ENCODE data around the gene UBL4B. TPM values are rescaled to one million over a fixed set of nuclear protein-coding genes. Genes with fewer than 3 reads are reported as not detected.

UBL4B gene
- total RNA-seq, 2 donors from 2014 or later, result not detected

DNA sequence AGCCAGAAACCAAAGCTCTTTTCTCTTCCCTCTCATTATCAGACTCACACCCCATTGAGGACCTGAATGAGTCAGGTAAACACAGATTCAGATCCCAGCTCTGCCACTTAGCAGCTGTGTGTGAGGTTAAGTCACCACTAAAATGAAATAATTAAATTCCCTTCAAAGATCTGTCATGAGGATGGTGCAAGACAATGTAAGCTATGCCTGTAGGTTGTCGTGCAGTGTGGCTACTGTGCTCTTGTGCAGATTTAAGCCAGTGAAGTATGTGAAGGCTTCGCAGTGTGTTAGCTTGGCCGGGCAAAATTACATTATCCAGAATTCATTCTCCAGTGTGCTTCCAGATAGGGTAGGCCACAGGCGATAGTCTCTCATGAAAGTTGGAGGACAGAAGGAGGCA, 13.6 kb downstream of the UBL4B start:
- Histone ChIP-seq H3K27ac (no peak overlapping the region), H3K9me3 (no peaks in the 10 kb centered on the region), H3K36me3 (replicated peaks in 1 of 2; ENCODE audit: insufficient read depth in 1 of 2, low read depth in 2 of 2) (no peaks in the 10 kb centered on the region), H3K27me3 (no peaks in the 10 kb centered on the region), H3K4me1 (peaks cover 6% of the 10 kb centered on the region), H3K4me3 (no peak overlapping the region)
- no peak for TF ChIP-seq POLR2A (IDR thresholded peaks at IDR 0.05)
- 93 to 97% methylated on average over 4 of the region's 4 CpGs for WGBS, 2 donors
- ATAC-seq (no peak), DNase-seq (no peak)
- intact Hi-C loops (cut with DNase I), result no loop called here

DNA sequence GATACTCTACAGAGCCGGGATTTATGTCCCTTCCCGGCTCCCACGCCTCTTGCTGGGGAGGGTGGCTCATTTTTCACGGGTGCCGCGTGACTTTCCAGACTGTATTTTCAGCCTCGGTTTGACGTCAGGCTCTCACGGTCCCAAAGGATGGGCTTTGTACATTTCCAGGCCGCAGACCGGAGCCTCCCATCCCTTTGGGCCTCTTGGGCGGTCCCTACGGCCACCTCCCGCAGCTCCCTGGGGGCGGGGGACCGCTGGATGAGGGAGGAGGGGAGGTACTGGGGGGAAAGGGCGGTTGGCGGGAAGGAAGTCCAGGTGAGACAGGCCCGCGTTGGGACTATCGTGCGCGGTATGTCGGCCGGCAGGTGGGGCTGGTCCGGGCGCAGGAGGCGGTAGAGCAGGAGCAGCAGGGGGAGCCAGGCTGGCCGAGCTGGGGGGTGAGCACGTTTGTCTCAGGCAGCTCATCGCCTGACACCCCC, 17.9 kb downstream of the UBL4B start:
- peaks cover 11% of the 10 kb centered on the region for H3K4me1 ChIP-seq
- H3K4me3 ChIP-seq, result no peak overlapping the region
- H3K27ac ChIP-seq, result no peak overlapping the region
- 4 to 12% methylated on average over 20 to 30 of the region's 31 CpGs for WGBS, 2 donors
- no peaks in the 10 kb centered on the region for H3K9me3 ChIP-seq
- intact Hi-C loops (cut with DNase I), result no loop called here
- ATAC-seq, result peak; percentile 47
- no peaks in the 10 kb centered on the region for H3K27me3 ChIP-seq
- H3K36me3 ChIP-seq (replicated peaks in 1 of 2; ENCODE audit: insufficient read depth in 1 of 2, low read depth in 2 of 2), result no peaks in the 10 kb centered on the region
- DNase-seq, result peak in 2 of 4 donors; percentile 36 to 38
- TF ChIP-seq POLR2A (IDR thresholded peaks at IDR 0.05), result no peak
- TF ChIP-seq, protein P1, sequence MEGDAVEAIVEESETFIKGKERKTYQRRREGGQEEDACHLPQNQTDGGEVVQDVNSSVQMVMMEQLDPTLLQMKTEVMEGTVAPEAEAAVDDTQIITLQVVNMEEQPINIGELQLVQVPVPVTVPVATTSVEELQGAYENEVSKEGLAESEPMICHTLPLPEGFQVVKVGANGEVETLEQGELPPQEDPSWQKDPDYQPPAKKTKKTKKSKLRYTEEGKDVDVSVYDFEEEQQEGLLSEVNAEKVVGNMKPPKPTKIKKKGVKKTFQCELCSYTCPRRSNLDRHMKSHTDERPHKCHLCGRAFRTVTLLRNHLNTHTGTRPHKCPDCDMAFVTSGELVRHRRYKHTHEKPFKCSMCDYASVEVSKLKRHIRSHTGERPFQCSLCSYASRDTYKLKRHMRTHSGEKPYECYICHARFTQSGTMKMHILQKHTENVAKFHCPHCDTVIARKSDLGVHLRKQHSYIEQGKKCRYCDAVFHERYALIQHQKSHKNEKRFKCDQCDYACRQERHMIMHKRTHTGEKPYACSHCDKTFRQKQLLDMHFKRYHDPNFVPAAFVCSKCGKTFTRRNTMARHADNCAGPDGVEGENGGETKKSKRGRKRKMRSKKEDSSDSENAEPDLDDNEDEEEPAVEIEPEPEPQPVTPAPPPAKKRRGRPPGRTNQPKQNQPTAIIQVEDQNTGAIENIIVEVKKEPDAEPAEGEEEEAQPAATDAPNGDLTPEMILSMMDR (IDR thresholded peaks at IDR 0.05), result peak in 5 of 7 experiments; percentile 18 to 26 (median 22)

DNA sequence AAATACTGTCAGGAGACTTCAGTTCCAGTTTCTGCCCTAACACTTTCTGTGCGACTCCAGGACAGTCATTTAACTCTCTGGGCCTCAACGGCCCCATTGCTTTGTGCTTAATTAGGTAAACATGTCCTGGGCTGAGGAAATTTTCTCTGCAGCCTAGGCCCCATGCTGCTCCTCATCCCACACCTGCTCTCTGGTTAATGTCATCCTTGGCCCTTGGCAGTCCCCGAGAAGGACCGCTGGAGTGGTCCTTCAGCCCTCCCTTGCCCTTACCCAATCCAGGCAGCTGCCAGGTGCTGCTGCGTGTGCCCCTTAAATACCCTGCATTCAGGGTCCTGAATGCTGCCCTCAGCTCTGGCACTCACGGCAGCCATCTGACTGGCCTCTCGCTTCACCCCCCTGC, 18.7 kb downstream of the UBL4B start:
- Histone ChIP-seq H3K27me3 (no peaks in the 10 kb centered on the region), H3K27ac (no peak overlapping the region), H3K4me3 (no peak overlapping the region), H3K36me3 (replicated peaks in 1 of 2; ENCODE audit: insufficient read depth in 1 of 2, low read depth in 2 of 2) (no peaks in the 10 kb centered on the region), H3K9me3 (no peaks in the 10 kb centered on the region), H3K4me1 (peaks cover 16% of the 10 kb centered on the region)
- DNase-seq, result no peak
- TF ChIP-seq, protein P1 (IDR thresholded peaks at IDR 0.05), result no peak
- TF ChIP-seq POLR2A (IDR thresholded peaks at IDR 0.05), result no peak
- intact Hi-C loops (cut with DNase I), result no loop called here
- no peak for ATAC-seq
- WGBS, 2 donors, result 72 to 75% methylated on average over 7 of the region's 7 CpGs

DNA sequence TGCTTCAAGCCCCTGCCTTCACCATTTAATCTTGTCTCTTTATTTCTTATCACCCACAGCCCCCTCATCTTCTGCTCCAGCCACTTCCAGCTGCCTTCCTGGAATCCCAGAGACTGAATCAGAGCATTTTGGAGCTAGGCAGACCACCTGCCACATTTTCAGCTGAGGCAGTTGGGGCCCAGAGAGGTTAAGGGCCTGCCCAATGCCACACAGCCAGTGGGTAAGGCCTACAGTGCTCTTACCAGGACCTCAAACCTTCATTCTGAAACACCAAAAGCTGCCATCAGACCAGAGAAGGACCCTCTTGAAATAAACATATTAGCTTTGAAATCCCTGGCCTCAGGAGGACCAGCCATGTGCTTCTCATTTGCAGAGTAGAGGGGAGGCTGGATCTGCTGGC, 20.4 kb downstream of the UBL4B start:
- Histone ChIP-seq H3K4me1 (peaks cover 16% of the 10 kb centered on the region), H3K4me3 (no peak overlapping the region), H3K36me3 (replicated peaks in 1 of 2; ENCODE audit: insufficient read depth in 1 of 2, low read depth in 2 of 2) (no peaks in the 10 kb centered on the region), H3K27me3 (peaks cover 0 to 4% of the 10 kb centered on the region in 2 donors), H3K9me3 (no peaks in the 10 kb centered on the region), H3K27ac (no peak overlapping the region)
- no peak for TF ChIP-seq POLR2A (IDR thresholded peaks at IDR 0.05)
- no peak for DNase-seq
- no peak for ATAC-seq
- intact Hi-C loops (cut with DNase I), result no loop called here

DNA sequence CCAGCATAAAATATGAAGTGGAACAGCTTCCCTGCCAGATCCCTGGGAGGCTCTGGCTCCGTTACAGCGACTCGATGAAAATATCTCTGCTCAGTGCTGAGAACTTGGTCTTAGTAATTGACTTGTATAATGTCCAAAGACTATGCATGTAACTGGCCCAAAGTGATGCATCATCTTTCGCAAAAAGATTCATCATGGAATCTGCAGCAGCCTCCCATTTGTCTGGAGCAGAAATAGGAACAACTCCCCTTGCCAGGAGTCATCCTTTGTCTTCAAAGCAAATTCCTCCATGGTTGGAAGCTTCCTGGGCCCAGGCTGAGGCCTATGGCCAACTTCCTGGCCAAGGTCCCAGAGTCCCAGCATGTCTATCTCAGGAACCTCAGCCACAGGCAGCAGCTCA, 21.2 kb downstream of the UBL4B start:
- peaks cover 0 to 4% of the 10 kb centered on the region in 2 donors for H3K27me3 ChIP-seq
- WGBS, 2 donors, result 80 to 88% methylated on average over 4 of the region's 4 CpGs

More for the DNA sequence above, 21.2 kb downstream of the UBL4B start:
- no peaks in the 10 kb centered on the region for H3K36me3 ChIP-seq (replicated peaks in 1 of 2; ENCODE audit: insufficient read depth in 1 of 2, low read depth in 2 of 2)
- no peak overlapping the region for H3K4me3 ChIP-seq
- ATAC-seq (no peak), DNase-seq (no peak)
- intact Hi-C loops (cut with DNase I), result no loop called here
- peaks cover 16% of the 10 kb centered on the region for H3K4me1 ChIP-seq
- H3K9me3 ChIP-seq, result no peaks in the 10 kb centered on the region
- no peak overlapping the region for H3K27ac ChIP-seq
- TF ChIP-seq, protein P1 (IDR thresholded peaks at IDR 0.05), result no peak
- no peak for TF ChIP-seq POLR2A (IDR thresholded peaks at IDR 0.05)

Data from body of pancreas (tissue), 4 donors.